Stimulated activated CD4-positive, alpha-beta T cell treated with anti-CD3 and anti-CD28 coated beads, Interleukin-2, amount 100 ng/mL, for 24 hours (primary cell): ENCODE data around the gene SMAD3.
"Not testable (repeated sequence)": the region's sequence is repeated elsewhere in the genome, so short reads cannot be mapped to it uniquely, and the experiment has no call there.

Experiments
- DNase-seq, 2 donors: peaks; one replicate each; pipeline ENCODE4 v3.0.0-alpha.2; 2020

The SMAD3 gene

DNA sequence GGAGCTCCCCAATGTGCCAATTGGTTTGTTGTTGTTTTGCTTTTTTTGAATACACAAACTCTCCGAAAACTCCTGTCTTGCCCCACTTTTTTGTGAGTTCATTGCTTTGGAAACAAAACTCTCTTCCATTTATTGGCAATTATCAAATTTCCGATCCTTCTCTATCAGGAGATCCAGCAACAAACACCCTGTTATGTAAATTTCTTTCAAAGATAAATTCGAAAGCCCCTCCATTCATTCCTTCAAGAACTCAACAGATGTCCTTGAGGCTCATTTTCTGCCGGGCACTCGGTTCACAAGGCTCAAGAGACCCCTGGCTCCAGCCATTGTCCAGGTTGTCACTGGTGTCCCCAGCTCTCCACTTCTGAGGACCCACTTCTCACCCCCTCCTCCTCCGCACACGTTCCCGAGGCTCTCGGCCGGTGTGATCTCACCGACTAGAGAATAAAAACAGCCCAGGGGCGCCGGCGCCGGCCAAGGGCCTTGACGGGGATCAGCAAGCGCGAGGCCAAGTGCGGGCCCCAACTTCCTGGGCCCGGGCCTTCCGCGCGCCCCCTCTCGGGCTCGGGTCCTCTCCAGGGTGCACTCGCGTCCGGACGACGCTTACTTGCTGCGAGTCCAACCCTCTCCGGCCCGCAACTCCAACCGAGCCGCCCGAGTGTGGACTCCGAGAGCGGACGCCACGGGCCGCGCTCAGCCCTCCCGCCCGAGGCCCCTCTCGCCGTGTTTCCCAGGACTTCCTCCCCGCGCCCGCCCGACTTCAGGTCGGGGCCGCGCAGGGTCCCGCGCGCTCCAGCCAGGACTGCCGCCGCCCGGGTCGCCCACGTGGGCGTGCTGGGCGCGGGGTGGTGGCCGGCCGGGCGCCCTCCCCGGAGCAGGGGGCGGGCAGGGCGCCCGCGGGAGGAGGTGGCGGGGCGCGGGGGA is 533 bp upstream of the SMAD3 start:
- DNase-seq, result peak; percentile 55

DNA sequence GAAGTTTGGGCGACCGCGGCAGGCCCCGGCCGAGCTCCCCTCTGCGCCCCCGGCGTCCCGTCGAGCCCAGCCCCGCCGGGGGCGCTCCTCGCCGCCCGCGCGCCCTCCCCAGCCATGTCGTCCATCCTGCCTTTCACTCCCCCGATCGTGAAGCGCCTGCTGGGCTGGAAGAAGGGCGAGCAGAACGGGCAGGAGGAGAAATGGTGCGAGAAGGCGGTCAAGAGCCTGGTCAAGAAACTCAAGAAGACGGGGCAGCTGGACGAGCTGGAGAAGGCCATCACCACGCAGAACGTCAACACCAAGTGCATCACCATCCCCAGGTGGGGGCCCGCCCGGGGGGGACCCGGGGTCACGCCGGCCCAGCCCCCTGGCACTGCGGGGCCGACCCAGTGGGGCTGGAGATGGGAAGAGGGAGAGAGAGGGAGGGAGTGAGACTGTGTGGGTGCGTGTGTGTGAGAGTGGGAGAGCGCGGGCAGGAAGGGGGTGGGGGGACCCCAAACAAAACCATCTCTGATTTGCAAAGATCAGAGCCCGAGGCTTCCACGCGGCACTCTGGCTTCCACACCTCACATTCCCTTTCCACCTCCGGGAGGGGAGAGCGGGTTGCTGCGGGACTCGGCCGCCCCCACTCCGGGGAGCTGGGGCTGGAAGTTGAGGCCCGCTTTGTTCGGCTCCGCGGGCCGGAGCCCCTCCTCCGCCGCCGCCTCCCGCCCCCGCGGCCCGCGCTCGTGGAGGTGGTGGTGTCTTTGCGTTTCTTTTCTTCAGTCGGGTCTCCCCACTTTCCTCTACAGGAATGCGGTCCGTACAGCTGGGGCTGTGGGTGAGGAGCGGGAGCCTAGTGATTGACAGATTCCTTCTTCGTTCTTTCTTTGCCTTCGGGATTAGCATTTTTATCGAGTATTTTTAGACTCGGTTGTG is 898 bp downstream of the SMAD3 start:
- peak; percentile 46 to 57 for DNase-seq

DNA sequence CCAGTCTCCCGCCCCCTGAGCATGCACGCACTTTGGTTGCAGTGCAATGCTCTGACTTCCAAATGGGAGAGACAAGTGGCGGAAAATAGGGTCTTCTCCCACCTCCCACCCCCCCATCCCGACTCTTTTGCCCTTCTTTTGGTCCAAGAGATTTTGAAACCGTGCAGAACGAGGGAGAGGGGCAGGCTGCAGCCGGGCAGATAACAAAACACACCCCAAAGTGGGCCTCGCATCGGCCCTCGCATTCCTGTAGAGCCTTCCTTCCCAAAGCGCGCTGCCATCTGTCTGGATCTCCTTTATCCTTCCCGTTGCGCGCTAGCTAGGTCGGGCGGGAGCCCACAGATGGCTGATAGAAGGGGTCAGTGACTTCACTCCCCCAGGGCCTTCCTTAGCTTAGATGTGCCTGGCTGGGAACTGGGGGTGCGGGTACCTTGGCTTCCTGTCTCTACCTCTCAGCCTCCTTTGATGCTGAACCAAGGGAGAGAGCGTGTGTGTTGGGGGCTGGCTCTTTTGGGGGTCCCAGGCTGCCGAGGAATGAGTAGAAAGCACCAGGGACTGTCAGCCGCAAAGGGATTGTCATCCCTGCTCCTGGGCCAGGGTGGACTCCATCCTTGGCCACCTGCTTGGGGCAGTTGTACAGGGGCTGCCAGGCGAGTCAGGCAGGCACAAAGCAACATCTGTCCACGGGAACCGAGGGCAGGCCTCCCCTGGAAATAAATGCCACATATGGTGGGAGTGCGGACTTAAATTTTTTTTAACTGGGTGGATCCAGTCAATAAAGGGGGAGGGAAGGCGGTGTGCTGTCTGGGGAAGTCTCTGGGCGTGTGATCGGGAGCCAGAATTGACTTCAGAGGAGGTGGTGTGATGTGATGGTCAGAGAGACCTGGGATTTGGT is 1.8 kb downstream of the SMAD3 start:
- no peak for DNase-seq

DNA sequence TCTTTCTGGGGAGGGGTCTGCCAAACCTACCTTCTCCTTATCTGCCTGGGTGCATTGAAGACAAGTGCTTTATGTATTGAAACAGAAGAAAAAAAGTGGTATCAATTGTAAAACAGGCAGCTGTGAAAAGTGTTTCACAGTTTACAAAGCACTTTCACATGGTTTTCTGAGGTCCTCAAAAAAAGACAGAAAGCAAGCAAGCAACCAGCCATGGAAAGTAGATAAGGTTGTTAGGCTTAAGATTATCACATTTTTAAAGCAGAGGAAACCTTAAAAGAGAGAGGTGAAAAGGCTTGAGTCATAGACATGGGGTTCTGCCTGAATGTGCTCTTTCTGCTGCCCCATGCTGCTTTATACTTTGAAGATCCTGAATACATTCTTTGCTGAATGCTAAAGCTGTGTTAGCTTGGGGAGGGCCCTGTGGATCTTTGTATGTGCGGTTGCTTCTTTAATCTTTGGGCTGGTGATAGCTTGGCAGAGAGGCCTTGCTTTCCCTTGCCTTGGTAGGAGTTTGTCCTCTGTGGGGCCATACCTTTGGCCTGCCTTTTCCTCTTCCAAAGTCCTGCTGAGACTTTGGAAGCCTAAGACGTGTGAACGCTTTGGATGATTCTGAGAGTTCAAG is 2.6 kb downstream of the SMAD3 start:
- DNase-seq, result no peak

DNA sequence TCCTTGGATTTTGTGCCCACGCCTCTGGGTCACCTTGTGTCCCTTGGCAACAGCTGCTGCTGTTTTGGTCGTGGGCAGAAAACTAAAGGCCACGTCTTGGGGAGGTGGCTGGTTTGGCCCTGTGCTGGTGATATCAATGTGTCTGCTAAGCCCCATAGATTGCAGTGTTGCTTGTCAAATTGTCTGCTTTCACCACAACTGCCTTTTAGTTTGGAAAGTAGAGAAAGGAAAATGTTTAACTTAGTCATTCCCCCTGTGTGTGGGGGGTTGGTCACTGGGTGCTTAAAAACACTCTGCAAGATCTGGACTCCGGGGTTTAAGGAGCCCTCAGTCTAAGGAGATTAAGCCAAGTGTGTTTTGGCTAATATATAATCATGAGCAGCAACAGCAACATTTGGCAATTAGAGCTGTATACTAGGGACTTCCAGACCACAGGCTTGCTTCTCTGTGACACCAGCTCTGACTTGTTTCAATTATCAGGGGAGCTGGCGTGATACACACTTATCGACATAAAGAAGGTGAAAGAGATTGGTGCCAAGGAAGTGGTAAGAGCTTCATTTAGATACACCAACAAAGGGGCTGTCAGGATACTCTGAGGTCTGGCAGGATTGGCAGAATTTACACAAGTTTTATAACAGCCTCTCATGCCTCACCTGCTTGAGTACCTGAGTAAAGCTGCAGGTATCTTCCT is 3.5 kb downstream of the SMAD3 start:
- no peak for DNase-seq

DNA sequence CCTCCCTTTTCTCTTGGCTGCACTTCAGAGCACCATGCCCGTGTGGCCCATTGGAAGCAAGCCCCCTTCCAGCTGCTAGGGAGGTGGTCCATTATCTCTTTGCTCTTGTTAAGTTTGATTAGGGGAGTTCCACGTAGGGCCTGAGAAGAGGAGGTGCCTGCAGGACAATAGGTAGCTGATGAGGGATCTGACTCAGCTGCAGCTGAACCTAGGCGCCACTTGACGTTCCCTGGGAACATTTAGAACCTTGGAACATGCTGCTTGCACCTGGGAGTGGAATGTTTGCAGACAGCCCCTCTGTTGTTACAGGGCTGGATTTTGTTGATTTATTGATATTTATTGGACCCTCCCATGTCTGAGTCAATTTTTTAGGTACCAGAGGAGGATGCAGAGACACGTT is 4.7 kb downstream of the SMAD3 start:
- DNase-seq, result no peak

DNA sequence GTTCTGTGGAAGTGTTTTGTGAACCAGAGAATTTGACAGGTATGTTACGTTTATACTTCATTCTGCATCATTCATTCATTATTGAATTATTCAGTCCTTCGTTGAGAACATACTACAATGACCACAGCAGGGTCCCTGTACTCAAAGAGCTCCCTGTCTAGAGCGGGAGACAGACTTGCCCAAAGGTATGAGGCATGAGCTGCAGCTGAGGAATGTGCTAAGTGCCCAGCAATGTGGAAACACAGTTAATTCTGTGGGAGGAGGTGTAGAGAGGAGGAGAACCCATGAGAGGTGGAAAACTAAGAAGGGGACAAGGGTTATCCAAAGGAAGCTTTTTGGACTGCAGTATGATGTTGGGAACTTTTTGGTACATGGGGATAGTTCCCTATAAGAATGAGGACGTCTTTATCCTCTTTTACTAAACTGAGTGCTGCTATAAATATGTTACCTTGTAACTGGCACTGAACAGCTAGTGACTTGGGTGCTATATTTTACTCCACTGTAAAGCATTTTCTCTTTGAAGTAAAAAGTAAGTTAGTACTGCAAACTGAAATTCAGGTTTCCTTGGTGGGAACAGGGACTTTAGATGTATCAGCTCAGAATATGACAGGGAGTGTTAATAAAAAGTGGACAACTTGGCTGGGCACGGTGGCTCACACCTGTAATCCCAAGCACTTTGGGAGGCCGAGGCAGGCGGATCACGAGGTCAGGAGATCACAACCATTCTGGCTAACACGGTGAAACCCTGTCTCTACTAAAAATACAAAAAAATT is 5.7 kb downstream of the SMAD3 start:
- DNase-seq, result no peak

DNA sequence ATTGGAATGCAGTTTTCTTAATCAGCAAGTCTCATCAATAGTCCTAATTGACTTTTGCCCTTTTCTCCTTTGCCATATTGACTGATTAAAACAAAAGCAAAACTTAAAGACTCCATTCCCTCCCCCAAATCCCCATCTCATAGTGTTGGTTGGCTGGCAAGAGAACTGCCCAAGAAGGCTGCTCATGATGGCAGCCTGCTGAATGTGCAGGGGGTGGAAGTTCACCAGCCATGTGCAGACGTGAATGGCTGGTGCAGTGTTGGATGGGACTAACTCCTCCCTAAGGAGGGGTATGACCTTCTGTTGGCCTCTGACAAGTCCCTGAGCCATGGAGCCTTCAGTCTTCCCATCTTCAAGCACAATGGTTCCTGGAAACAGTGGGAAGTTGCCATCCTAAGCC is 7.0 kb downstream of the SMAD3 start:
- no peak for DNase-seq

DNA sequence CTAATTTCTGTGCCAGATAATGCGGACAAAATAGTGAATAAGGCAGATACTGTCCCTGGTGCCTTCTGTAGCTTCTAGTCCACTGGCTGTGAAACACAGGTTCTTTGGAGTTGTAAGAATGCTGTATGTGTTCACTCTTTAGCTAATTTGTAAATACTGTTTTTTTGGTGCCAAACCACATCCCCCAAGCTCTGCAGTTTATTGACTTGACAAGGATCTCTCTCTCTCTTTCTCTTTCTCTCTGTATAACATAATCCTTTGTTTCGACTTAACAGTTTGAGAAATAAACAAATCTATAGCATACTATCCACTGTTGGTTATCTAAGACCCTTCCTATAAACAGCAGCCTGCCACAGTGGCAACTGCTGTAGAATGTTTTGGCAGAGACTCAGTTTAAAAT is 7.6 kb downstream of the SMAD3 start:
- no peak for DNase-seq

DNA sequence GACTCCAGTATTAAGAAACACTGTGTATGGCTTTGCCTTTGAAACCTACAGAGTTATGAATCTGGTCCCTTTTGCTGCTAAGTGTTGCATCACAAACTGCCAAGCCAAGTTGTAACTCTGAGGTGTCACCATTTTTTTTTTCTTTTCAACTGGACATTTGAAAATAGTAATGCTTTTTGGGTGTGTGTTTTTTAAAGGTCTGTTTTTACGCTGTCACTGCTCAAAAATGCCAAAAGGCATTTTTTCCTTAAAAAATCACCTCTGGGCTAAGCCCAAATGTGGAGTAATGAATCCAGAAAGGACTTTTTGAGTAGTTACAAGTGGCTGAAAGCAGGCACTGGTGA is 9.5 kb downstream of the SMAD3 start:
- DNase-seq, result no peak

DNA sequence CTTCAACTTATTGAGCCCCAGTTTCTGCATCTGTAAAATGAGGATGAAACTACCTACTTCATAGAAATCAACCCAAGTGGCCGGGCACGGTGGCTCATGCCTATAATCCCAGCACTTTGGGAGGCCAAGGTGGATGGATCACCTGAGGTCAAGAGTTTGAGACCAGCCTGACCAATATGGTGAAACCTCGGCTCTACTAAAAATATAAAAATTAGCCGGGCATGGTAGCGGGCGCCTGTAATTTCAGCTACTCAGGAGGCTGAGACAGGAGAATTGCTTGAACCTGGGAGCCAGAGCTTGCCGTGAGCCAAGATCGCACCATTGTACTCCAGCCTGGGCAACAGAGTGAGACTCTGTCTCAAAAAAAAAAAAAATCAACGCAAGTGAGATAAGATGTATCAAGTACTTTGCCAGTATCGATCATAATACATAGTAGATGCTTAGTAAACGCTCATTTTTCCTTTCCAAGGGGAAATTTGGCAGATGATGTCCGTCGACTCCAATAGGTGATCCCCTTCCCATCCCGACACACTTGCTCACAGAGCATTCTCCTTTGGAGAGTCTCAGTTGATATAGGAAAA is 10.2 kb downstream of the SMAD3 start:
- not testable (repeated sequence) for DNase-seq

DNA sequence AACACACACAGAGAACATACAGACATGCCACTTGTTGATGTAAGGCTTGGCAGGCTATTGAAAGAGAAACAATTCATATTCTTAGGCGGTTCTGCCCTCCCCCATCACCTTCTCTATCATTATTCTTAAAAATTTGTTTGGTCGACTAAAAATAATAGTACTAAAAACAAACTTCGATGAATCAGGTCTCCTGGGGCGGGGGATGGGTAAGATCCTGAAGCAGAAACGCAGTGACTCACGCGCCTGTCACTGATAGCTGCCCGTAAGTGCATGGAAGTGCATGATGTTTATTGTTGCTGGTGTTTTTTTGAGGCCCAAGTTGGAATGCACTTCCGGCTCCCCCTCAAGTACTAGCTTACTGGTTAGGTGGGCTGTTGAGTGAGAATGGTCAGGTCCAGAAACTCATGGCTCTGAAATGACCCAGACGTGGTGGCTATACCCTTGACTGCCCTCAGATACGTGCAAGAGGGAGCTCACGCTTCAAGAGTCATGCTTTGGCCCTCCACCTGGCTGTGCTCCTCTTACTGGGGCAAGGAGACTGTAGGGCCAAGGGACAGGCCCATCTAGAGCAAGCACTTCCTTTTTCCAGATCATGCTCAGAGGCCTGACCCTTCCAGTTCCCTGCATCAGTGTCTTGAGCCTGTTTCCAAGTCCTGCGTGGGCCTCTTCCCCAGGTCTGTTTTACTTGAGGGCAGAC is 10.9 kb downstream of the SMAD3 start:
- DNase-seq, result peak; percentile 70 to 74

DNA sequence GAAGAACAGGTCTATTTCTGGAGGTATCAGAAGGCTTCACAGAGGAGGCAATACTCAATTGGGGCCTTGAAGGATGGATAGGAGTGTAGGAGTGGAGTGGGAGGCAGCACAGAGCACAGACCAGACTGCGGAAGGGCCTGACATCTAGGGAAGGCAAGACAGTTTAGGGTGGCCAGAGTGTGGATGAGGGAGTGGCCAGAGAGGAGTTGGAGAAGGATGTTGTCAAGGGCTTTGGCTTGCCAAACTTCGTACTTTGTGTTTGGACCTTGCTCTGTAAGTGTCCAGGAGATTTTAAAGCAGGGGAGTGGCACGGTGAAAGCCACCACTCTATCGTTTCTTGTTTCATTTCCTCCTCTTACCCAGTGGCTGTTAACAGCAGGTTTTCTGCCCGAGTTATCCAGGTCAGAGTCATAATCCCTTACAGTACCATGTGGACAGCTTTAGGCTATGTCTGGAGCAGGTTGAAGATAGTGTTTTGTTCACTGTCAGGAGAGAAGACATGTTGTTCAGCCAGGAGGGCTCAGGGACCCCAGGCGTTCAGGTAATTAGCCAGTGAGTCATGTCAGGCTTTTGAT is 12.3 kb downstream of the SMAD3 start:
- DNase-seq, result no peak

DNA sequence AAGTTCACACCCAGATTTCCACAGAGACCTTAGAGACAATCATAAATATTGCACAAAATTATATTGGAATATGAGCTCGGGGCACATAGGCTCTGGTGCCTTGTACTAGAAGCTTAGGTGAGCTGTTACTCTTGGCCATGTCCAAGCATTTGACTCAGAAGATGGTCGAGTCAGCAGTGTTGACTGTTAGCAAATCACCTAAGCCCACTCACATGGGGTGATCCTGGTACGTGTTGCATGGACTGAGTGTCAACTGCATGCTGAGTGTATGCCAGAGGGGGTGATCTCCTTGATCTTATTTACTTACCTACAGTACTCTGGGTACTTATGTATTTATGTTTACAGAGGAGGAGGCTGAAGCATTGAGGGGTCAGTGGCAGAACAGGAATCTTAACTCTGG is 14.0 kb downstream of the SMAD3 start:
- DNase-seq, result no peak

DNA sequence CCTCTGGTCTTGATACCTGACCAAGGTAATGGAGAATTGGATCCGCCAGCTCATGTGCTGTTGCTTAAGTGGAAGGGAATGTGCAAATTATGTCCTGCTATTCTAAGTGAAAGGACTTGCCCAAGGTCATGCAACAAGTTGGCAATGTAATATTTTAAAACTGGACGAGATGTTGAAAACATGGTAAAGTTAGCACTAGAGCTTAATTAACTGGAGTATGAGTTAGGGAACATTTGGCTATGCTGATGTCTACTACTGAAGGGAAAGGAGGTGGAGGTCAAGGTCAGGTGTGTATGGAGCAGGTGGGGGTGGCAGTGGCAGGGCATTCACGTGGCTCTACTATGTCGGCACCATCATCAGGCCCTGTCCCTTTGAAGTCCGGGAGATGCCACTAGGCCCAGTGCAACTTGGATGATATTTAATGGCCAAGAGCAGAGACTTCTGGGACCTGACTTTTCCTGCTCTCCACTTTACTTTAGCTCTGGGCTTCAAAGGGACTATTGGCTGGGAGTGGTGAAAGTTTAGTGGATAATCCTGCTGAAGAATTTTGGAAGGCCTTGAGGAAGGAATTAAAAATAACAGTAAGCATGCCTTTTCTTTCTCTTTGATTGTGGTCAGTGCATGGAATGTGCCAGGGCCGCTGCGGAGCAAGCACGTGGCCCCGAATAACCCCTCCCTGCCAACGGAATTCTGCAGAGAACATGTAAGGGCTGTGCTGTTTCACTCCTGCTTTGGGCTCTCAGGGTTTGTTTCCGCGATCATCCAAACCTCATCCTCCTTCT is 14.9 kb downstream of the SMAD3 start:
- DNase-seq, result no peak

DNA sequence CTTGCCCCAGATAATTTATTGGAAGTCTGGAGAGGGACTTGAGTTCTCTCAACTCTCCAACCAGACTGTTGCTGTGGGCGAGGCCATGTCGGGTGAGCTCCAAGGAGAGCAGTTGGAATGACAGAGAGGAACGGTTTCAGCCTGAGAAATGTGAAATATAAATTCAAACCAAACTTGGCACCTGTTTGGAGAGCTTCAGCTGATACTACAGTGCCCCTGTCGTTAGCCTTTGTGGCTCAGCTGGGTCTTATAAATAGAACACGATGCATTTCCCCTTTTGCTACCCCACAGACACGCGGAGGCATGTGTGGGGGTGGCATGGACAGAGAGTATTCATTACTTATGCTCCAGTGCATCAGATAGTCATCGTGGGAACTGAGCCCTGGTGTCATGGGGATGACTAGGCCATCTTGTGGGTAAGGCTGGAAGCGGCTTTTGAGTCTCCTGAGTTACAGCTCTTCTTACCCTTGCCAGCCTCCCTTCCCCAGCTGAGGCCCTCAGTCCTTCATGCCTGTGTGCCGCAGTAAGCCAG is 15.6 kb downstream of the SMAD3 start:
- peak; percentile 66 to 76 for DNase-seq

DNA sequence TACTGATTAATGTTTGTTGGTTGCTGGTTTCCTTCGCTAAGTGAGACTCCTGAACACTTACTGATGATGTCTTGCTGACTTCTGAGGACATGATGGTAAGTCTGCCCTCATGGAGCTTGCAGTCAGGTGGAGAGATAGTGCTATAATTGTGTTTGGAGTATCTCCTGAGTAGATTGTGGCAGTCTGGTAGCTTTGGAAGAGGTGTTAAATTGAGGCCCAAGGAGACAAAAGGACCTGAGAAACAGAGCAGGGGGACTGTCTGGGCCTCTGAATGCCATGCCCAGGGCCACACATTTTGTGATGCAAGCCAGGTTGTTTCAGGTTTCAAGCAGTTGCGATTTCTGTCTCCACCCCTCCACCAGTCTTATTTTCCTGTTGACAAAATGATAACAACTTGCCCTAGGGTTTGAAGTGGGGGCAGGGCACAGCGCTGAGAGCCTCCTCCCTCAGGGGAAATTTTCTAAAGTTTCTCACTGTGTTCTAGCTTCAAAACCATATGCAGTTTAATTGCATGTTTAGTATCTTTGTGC is 16.7 kb downstream of the SMAD3 start:
- DNase-seq, result peak; percentile 63 to 71

DNA sequence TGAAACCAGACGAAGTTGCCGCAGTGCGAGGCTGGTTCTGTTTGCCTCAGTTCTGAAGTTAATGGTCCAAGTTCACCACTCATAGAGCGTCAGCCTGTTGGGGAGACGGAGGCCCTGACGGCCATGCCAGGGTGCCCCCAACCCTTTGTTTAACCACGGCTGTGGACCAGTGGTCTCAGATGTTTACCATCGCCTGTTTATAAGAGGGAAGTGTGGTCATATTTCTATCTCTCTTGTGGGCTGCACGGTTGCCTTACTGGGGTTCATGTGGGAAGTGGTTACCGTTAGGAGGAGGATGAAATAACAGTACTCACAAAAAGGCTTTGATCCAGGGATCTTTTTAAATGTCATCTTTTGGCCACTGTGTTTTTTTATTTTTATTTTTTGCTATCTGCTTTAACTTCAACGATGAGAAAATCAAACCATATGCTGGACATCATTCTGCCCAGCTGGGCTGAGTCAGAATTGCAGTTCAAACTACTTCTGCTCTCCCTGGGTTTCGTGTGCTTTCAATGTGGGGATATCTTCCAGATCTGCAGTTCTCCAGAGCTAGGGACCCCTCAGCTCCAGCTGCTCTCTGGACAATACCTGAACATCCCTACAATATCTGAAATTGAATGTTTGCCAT is 17.8 kb downstream of the SMAD3 start:
- DNase-seq, result no peak
